OCI-LY7 (cell line): ENCODE data around the gene PTPRS.

Source experiments
- EZH2phosphoT487 ChIP-seq: fragments of 200-600 bp; sonication (generic); IDR thresholded peaks from 2 replicates; pipeline ENCODE4 v1.6.1; 2018; ENCODE audit warnings: low read depth, borderline replicate concordance, mild to moderate bottlenecking, mixed run types, antibody characterized with exemption, low read length, moderate library complexity, mixed read lengths
- TF ChIP-seq, protein P1 (sequence below): fragments of 200-600 bp; sonication (generic); conservative IDR thresholded peaks from 2 replicates; pipeline ENCODE4 v1.5.1; 2014; ENCODE audit warnings: mild to moderate bottlenecking, antibody characterized with exemption, low read length, moderate library complexity, mixed read lengths

DNA sequence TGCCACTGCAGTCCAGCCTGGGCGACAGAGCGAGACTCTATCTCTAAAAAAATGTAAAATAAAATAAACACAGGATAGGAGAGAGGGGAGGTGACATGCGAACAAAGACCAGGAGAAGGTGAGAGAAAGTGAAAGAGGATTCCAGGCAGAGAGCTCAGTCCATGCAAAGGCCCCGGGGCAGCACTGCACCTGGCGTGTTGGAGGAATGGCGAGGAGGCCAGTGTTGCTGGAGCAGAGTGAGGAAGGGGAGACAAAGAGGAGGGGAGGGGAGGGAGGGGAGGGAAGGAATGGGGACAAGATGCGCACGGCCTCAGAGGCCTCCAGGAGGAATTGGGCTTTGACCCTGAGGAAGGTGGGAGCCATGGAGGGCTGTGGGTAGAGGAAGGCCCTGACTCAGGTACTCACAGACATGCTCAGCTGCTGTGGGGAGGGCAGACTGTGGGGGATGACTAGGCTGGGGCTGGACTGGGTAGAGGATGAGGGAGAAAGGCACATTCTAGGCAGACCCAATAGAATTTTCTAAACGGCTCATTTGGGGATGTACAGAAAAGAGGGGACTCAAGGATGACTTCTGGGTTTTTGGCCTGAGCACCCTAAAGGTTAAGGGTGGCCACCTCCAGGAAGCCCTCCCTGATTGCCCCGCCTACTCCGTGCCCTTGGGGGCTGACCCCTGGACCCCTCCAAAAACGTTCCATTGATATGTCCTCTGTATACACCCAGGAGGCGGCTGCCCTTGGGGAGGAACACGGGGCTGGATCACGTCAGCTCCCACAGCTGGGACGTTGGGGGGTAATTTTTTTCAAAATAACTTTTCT lies 43.9 kb downstream of the PTPRS start:
- TF ChIP-seq, protein P1, sequence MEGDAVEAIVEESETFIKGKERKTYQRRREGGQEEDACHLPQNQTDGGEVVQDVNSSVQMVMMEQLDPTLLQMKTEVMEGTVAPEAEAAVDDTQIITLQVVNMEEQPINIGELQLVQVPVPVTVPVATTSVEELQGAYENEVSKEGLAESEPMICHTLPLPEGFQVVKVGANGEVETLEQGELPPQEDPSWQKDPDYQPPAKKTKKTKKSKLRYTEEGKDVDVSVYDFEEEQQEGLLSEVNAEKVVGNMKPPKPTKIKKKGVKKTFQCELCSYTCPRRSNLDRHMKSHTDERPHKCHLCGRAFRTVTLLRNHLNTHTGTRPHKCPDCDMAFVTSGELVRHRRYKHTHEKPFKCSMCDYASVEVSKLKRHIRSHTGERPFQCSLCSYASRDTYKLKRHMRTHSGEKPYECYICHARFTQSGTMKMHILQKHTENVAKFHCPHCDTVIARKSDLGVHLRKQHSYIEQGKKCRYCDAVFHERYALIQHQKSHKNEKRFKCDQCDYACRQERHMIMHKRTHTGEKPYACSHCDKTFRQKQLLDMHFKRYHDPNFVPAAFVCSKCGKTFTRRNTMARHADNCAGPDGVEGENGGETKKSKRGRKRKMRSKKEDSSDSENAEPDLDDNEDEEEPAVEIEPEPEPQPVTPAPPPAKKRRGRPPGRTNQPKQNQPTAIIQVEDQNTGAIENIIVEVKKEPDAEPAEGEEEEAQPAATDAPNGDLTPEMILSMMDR: no peak
- TF ChIP-seq EZH2phosphoT487: no peak
